ENCODE measurements around the gene C19orf33.
"Not testable (repeated sequence)": the region's sequence is repeated elsewhere in the genome, so short reads cannot be mapped to it uniquely, and the experiment has no call there.

Gene C19orf33

GRCh38 chr19:38303517-38304351 lies at the start of gene C19orf33:
C19orf33 (plus strand) TSS chr19:38304251; CDS start chr19:38304262, 11 bp downstream.
- DNase-seq = no peak

- no peak for DNase-seq
Observed at GRCh38 chr19:38255383-38256014, 48.6 kb upstream of the C19orf33 start.

GRCh38 chr19:38261942-38262341 lies 42.1 kb upstream of the C19orf33 start:
- not testable (repeated sequence) for DNase-seq

- DNase-seq = no peak
Observed at GRCh38 chr19:38262585-38263268, 41.3 kb upstream of the C19orf33 start.

GRCh38 chr19:38263689-38264485 lies 40.2 kb upstream of the C19orf33 start:
- no peak for DNase-seq

GRCh38 chr19:38264486-38265212 lies 39.4 kb upstream of the C19orf33 start, which contains the start of gene SPINT2:
SPINT2 (plus strand) TSS chr19:38264573; CDS start chr19:38264893, 320 bp downstream.
- no peak for DNase-seq

- peak; percentile 27 for DNase-seq
Observed at GRCh38 chr19:38265213-38265861, 38.7 kb upstream of the C19orf33 start.

GRCh38 chr19:38265921-38266429 lies 38.1 kb upstream of the C19orf33 start:
- DNase-seq = no peak

- DNase-seq = no peak
Observed at GRCh38 chr19:38266981-38267597, 37.0 kb upstream of the C19orf33 start.

- DNase-seq = no peak
Observed at GRCh38 chr19:38267761-38268483, 36.1 kb upstream of the C19orf33 start.

- no peak for DNase-seq
Observed at GRCh38 chr19:38268539-38268938, 35.5 kb upstream of the C19orf33 start.

GRCh38 chr19:38270587-38271167 lies 33.4 kb upstream of the C19orf33 start:
- DNase-seq = no peak

GRCh38 chr19:38273499-38273898 lies 30.6 kb upstream of the C19orf33 start:
- DNase-seq = no peak

- peak; percentile 62 for DNase-seq
Observed at GRCh38 chr19:38274739-38275138, 29.3 kb upstream of the C19orf33 start.

- DNase-seq = no peak
Observed at GRCh38 chr19:38276942-38277517, 27.0 kb upstream of the C19orf33 start.

GRCh38 chr19:38277549-38277948 lies 26.5 kb upstream of the C19orf33 start:
- no peak for DNase-seq

- no peak for DNase-seq
Observed at GRCh38 chr19:38277969-38278680, 25.9 kb upstream of the C19orf33 start.

GRCh38 chr19:38278751-38279150 lies 25.3 kb upstream of the C19orf33 start:
- DNase-seq = no peak

All from midbrain (tissue), 1 donor.